ENCODE results near the gene UQCR11.

Gene UQCR11

DNA sequence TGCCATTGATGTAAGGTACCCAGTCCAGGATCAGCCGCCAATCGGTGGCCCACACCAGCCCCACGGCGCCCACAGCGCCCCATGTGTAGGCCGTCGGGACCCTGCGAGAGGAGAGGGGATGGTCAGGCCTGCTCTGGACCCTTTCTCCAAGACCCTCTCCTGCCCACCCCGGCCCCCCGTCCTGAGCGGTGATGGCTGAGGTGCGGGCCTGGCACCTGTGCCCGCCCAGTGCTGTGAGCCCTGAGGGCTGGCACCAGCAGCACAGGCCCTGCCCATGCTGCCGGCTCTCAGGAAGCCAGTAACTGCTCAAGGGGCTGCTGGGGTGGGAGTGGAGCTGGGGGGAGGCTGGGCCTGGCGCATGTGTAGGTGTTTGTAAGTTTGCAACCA, 5.8 kb downstream of the UQCR11 start:
- in situ Hi-C loops (cut with MboI; ENCODE audit: low pct_unique_long_range_greater_than_20kb, low sequenced_read_pairs), result no loop called here
- DNase-seq, result no peak

DNA sequence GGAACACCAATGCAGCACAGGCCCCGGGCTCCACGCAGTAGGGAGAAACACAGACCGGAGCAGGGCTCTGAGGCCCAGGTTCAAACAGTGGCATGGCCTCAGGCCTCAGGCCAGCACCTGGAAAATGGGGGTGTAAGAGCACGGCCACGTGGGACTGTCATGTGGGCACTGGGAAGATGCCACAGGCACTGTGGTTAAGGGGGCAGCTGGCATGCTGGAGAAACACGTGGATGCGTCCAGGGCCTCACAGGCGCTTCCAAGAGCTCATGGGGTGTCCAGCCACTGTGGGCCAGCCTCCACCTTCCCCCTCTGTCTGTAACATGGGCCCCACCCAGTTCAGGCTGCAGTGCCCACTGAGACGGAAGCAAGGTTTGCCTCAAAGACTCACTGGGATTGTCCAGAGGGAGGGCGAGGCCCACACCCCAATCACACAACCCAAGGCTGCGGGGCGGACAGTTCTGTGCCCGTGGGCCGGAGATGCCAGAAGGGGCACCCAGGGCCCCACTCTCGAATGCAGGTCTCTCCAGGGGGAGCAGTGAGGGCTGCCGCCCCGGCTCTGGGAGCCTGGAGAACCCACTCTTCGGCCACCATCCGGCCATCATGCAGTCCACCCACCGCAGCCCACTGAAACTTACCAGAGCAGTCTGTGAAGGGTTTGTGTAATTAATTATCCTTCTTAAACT, 6.3 kb downstream of the UQCR11 start:
- in situ Hi-C loops (cut with MboI; ENCODE audit: low pct_unique_long_range_greater_than_20kb, low sequenced_read_pairs), result no loop called here
- DNase-seq, result no peak

DNA sequence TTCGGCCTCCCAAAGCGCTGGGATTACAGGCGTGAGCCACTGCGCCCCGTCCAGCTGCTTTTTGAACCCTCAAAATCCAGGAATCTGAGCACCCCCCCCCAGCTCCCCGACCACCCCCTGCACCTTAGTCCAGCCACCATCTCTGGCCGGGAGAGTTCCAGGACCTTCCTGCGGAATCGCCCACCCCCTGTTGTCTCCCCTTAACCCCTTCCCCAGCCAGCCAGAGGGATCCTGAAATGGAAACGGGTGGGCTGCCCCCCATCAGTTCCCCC, 11.8 kb downstream of the UQCR11 start:
- DNase-seq, result no peak
- in situ Hi-C loops (cut with MboI; ENCODE audit: low pct_unique_long_range_greater_than_20kb, low sequenced_read_pairs), result no loop called here

DNA sequence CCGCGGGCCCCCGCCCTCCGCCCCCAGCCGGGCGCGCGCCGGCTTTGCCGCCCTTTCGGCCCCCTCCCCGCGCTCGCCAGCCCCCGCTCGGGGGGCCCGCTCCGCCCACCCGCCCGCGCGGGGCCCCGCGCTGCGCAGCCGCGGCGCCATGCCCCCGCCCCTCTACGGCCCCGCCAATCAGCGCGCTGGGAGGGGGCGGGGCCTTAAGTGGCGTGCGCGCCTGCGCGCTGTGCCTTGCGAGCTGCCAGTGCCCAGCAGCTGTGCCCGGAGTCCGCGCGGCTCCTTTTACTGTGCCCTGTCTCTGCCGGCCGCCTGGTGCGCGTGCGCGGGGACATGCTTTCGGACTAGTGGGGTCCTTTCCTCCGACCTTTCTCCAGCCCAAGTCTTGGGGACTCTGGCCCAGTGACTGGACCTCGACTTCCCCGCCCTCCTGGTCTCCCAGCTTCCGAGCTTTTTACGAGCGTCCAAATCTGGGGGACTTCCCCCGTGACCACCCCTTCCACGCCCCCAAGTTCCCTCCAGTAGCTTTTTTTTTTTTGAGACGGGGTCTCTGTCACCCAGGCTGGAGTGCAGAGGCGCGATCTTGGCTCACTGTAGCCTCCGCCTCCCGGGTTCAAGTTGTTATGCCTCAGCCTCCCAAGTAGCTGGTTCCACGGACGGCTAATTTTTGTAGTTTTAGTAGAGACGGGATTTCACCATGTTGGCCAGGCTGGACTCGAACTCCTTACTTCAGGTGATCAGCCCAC, 12.3 kb downstream of the UQCR11 start, which contains the start of gene MBD3:
Gene MBD3, minus strand, starts transcription at position 111 of the 746 bp plus-strand sequence. CDS start 234 bp downstream, outside the sequence.
- DNase-seq, result peak; percentile 86
- in situ Hi-C loops (cut with MboI; ENCODE audit: low pct_unique_long_range_greater_than_20kb, low sequenced_read_pairs), result no loop called here

DNA sequence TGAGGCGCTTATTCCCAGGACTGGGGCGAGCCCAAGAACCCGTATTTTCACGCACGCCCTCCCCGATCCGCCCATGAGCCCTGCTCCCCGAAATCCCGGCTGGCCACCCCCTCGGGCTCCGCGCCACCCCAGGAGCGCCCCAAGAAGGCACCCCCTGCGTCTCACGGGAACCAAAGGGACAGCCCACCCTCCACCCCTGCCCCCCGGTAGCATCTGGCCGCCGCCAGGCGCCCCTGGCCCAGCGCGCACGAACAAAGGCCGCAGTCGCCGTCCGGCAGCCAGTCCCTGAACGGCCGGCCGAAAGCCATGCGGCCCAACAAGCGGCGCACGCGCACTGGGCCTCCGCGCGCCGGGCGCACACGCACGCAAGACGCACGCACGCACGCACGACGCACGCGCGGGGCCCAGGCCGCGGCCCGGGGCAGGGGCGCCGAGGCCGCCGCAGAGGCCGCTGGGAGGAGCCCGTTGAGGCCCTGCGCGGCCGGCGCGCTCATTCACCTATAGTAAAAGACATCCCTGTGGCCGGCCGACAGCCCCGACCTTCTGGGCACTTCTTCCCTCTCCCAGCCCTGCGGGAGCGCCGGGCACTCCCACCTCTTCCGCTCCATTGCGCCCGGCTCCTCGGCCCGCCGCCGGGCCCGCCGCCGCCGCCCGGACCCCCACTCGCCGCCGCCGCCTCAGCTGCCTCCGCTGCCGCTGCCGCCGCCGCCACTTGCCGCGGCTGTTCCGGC, 13.1 kb downstream of the UQCR11 start:
- peak; percentile 80 for DNase-seq
- in situ Hi-C loops (cut with MboI; ENCODE audit: low pct_unique_long_range_greater_than_20kb, low sequenced_read_pairs), result no loop called here

DNA sequence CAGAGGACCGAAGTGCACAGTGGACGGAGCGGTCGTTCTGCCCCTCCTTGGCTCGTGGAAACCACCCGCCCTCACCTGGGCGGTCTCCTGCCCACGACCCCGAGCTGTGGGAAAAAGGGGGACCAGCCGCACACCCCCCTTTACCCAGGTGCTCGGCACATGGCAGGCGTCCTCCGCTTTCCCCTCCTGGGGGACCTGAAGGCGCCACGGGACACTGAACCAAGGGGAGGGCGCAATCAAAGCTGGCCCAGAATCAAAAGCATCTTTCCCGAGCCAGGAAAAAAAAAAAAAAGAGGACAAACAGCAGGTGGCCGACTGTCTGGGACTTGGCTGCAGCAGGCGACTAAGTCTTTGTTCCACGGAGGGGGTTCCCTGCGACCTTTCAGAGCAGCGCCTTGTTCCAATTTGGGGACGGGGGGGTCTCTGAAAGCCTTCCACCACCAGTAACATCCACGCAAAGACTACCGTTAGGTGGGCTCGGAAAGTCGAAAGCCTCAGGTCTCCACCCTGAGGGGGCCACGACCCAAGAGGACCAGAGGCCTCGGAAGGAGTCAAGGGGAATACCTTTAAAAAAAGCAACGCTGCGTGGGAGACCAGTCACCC, 13.7 kb downstream of the UQCR11 start:
- in situ Hi-C loops (cut with MboI; ENCODE audit: low pct_unique_long_range_greater_than_20kb, low sequenced_read_pairs), result no loop called here
- peak; percentile 21 for DNase-seq

DNA sequence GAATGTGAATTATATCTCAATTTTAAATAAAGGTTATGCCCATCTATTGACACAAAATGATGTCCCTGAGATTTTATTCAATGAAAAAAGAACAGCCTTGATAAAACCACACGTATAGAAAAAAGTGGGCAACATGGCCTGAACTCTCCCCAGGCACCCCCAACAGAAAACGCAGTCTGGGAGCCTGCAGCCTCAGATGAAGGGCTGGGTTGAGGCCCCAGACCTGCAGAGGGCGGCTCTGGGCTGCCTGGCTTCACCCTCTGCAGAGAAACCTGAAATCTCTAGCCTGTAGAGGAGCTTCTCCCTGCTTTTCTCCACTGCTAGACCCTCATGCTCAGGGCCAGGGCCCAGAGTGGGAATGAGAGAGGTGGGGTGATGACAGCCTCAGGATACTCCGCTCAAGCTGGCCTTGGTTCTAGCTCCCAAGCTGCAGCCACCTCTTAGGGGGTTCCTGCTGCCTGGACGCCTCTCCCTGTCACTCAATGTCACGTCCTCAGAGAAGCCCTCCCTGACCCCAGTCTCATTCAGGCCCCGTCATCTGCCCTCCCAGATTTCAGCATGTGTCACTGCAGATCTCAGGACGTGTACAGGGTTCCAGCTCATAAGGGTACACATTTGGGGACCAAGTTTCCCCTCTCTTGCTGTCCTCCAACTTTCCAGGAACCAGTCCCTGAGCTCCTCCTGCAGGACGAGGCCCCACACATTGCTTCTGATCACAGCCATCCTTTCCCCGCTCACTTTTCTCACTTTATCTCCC, 14.4 kb downstream of the UQCR11 start:
- in situ Hi-C loops (cut with MboI; ENCODE audit: low pct_unique_long_range_greater_than_20kb, low sequenced_read_pairs), result no loop called here
- peak; percentile 58 for DNase-seq

DNA sequence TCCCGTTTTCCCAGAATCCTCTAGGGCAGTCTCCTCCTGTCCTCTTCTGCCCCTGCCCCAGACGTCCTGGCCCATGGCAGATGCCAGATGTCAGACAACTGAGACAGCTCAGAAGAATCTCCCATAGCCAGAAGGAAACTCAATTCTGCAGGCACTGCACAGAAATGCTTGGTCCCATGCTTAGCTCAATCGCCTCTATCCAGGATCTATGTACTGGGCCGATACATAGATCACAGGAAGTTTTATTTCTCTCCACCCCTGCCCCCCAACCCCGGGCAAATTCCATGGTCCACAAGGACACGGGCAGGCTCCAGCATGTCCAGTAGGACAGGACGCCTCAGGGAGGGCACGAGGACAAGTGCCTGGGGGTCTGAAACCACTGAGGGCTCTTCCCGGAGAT, 17.4 kb downstream of the UQCR11 start:
- no peak for DNase-seq
- in situ Hi-C loops (cut with MboI; ENCODE audit: low pct_unique_long_range_greater_than_20kb, low sequenced_read_pairs), result no loop called here

DNA sequence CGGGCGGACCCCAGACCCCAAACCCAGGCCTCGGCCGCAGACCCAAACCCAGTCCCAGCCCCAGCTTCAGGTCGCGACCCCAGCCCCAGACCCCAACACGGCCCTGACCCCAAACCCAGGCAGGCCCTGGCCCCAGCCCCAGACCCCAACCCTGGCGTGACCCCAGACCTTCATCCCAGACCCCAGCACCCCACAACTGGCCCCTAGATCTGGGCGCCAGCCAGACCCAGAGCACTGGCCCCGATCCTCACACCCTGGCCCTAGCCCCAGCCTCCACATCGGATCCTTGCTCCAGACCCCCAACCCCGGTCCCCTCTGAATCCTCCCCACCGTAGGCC, 20.1 kb downstream of the UQCR11 start:
- no peak for DNase-seq
- in situ Hi-C loops (cut with MboI; ENCODE audit: low pct_unique_long_range_greater_than_20kb, low sequenced_read_pairs), result no loop called here

DNA sequence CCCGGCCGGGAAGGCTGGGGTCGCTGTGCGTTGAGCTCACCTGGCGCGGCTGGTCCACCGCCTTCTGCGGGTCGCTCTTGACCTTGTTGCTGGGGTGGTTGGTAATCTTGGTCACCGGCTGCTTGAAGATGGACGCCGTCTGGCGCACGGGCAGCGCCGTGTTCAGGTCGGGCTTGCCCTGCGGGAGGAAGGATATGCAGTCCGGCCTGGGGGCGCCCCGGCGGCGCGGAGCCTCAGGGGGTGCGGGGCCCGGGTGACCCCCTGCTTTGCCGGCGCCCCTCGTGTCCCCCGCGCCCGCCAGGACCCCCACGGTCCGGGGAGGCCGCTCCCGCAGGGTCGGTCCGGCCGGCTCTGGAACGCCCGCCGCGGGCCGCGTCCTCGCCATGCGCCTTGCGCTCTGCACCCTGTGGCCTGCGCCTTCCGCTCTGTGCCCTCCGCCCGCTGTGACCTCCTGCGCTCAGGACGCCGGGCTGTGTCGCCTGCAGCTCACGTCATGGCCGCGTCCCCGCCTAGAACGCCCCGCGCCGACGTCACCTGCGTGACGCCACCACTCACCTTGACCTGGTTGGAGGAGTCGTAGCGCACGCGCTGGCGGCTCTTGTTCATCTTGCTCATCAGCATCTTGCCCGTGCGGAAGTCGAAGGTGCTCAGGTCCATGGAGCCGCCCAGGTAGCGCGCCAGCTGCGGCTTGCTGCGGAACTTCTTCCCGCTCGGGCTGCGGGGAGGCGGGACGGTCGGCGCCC, 20.6 kb downstream of the UQCR11 start:
- in situ Hi-C loops (cut with MboI; ENCODE audit: low pct_unique_long_range_greater_than_20kb, low sequenced_read_pairs), result no loop called here
- no peak for DNase-seq

DNA sequence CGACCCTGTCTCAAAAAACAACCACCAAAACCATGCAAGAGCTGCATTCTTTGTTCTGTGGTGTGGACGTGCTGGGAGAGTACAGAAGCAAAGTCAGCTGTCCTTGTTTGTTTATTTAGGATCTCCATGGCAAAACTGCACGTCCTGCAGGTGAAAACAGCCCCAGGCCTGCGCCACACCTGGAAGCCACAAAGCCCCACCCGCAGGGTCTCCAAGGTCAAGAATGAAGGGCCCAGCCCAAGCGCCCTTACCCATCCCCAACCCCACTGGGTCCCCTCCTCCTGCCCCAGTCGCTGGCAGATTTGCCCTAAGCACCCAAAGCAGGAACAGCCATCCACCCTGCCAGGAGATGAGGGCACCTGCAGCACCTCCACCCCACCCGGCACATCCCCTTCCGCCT, 23.1 kb downstream of the UQCR11 start:
- in situ Hi-C loops (cut with MboI; ENCODE audit: low pct_unique_long_range_greater_than_20kb, low sequenced_read_pairs), result no loop called here
- DNase-seq, result no peak

DNA sequence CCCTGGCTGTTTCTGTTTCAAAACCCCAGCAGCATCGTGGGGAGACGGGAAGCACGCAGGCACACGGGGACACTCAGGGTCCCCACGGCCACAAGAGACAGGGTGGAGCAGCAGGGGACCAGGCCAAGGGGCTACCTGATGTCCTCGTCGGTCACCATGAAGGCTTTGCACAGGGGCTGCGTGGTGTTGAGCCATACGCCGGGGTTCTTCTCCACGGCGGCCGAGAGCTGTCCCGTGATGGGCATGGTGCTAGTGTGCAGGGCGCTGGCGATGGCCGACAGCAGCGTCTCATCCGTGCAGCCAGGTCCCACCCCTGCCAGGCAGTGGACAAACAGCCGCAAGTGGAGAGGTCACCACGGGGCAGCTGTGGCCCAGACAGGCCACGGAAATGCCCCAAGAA, 24.3 kb downstream of the UQCR11 start:
- in situ Hi-C loops (cut with MboI; ENCODE audit: low pct_unique_long_range_greater_than_20kb, low sequenced_read_pairs), result no loop called here

DNA sequence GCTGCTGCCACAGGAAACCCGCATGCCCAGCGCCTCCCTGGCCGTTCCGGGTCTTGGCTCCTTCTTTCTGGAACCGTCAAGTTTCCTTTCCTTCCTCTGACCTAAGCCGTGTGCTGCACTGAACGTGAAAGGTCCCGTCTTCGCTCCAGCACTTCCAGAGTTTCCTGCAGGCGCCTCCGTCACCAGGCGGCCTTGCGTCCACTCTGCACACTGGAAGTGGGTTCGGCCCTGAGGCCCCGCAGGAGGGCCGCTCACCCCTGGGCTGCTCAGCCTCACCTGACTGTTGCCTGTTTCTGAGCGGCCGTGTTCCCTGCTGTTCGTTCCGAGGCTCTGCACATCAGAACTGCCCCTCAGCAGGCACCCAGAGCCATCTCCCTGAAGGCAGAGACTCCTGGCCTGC, 24.9 kb downstream of the UQCR11 start:
- DNase-seq, result no peak
- in situ Hi-C loops (cut with MboI; ENCODE audit: low pct_unique_long_range_greater_than_20kb, low sequenced_read_pairs), result no loop called here

More for the DNA sequence above, 24.3 kb downstream of the UQCR11 start:
- no peak for DNase-seq

DNA sequence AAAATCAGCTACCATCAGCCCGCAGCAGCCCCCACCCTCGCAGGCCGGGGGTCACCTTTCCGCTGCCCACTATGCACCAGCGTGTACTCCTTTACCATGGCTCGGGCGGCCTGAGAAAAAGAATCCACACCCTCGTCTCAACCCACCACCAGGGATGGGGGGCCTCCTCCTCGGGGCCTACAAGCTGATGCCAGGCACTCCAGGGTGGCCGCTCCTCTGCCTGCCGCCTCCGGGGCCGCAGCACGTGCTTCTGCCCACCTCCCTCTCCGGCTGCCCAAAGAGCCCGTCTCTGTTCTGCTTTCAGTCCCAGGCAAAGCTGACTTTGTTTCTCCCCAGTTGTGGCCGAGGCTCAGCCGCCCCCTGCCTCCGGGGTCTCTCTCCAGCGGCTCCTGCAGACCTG, 26.0 kb downstream of the UQCR11 start:
- in situ Hi-C loops (cut with MboI; ENCODE audit: low pct_unique_long_range_greater_than_20kb, low sequenced_read_pairs), result no loop called here
- no peak for DNase-seq

DNA sequence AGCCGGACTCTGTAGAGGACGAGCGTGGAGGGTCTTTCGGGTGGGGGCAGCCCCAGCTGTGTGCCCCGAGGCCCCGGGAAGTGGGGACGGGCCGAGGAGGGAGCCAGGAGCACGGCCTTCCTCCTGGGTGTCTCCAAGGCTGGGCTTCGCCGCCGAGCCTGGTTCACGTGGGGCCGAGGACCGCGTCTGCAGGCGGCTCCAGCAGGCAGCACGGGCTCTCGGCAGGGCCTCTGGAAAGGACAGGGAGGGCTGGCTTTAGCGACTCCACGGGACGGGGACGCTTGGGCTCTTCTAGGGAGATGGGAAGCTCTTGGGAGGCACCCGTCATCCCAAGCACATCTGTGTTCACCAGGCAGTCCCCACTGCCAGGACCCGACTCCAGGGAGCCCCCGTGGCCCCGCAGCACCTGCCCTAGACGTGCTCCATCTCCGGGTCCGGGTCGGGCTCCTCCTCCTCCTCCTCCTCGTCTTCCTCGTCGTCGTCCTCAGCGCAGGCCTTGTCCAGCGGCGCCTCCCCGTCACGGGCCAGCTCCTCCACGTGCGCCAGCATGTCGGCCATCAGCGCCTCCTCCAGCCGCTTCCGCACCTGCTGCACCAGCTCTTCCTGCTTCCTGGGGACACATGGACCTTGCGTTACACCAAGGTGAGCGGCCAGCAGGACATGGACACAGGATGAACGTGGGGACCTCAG, 27.2 kb downstream of the UQCR11 start:
- DNase-seq, result no peak
- in situ Hi-C loops (cut with MboI; ENCODE audit: low pct_unique_long_range_greater_than_20kb, low sequenced_read_pairs), result no loop called here

DNA sequence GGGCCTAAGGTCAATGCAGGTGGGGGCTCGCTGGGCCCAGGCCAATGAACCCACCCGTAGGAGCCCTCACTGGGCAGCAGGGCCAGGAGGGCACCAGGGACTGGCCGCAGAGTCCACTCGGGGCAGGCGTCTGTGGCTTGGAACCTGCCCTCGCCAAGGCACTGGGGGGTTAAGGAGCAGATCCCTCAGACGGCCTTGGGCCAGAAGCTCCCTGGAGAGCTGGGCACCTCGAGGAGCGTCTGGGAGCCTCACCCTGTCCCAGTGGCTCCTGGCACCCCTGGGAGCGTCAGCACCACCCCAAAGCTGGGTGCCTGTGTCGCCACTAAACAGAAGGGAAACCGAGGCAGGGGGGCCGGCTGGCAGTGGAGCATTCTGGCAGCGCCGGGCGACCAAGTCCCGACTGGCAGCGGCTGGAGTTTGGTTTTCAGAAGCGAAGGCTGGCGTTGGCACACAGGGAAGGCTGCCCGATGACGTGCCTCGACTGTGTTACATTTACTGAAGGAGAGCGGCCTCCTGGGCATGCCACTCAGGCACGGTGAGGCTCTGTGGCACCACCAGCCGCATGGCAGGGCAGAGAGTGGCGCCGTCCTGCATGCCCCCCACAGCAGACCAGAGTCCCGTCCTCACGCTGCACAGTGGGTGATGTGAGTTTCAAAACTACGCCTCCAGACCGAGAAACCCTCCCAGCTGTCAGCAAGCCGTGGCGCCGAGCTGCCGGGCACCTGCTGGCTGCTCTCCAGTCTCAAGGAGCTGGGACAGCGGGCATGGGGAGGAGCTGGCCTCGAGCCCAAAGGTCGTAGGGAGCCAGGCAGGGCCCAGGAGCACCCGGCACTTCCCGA, 28.0 kb downstream of the UQCR11 start:
- no peak for DNase-seq
- in situ Hi-C loops (cut with MboI; ENCODE audit: low pct_unique_long_range_greater_than_20kb, low sequenced_read_pairs), result no loop called here

DNA sequence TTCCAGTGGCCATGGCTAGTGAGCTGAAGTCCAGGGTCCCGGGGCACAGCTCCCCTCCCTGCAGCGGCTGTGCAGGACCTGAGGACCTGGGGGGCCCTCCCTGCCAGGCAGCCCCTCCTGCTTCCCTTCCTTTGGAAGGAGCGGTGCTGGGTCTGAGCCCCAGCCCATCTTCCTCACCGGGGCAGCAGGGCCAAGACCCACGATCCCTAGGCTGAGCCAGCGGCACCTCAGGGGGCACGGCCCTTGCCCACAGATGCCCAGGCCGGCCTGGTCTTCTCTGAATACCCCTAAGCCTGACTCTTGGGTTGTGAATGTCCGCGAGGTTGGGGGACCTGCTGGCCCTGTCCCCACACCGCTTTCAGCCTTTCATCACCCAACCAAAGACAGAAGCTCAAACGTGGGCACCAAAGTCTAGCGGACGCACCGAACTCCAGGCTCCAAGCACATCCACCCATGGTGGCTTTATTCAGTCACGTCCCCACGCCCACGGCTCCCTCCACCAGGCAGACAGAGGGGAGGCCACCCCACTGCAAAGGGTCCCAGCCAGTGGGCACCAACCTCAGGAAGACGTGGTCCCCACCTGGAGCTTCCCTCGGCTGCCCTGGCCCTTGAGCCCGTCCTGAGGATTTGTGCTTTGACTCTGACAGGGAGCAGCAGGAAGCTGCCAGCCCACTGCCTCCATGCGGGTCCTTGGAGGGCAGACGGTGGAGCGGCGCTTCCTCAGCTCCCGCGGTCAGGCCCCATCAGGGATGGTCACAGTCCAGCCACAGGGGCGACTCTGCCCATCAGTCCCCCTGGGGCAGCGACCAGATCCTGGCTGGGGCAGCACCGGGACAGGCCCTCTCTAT, 28.8 kb downstream of the UQCR11 start:
- in situ Hi-C loops (cut with MboI; ENCODE audit: low pct_unique_long_range_greater_than_20kb, low sequenced_read_pairs), result no loop called here
- DNase-seq, result no peak
